Endothelial cell of umbilical vein (primary cell): ENCODE measurements around the gene YAP1.

ENCODE experiments used
- CTCF ChIP-seq, 2 donors: IDR thresholded peaks; 1 replicate in 1 of 2; 2 replicates in 1 of 2; pipeline ENCODE4 v1.5.1; 2011; ENCODE audit warnings: low read length in 2 of 2, mild to moderate bottlenecking in 2 of 2, moderate library complexity in 2 of 2, control low read depth in 1 of 2, inconsistent platforms in 1 of 2, low read depth in 1 of 2; ENCODE audit not compliant: insufficient read depth in 1 of 2; ENCODE audit errors: extremely low read depth in 1 of 2
- JUN ChIP-seq: IDR thresholded peaks from 2 replicates; pipeline ENCODE4 v1.6.1; 2011; ENCODE audit warnings: borderline replicate concordance, low read depth; ENCODE audit not compliant: insufficient read length, insufficient read depth
- MYC ChIP-seq: IDR thresholded peaks from one replicate; pipeline ENCODE4 v1.6.1; 2011; ENCODE audit warnings: mild to moderate bottlenecking, low read depth, low read length
- POLR2A ChIP-seq: IDR thresholded peaks from 2 replicates; pipeline ENCODE4 v1.6.1; 2012; ENCODE audit warnings: low read depth, mild to moderate bottlenecking, control low read depth, low read length

- TF ChIP-seq CTCF (IDR thresholded peaks at IDR 0.05; ENCODE audit: extremely low read depth in 1 of 2, insufficient read depth in 1 of 2, low read depth in 1 of 2, low read length in 2 of 2) (no peak), POLR2A (no peak), MYC (no peak), JUN (no peak)
These were observed 56.2 kb downstream of the YAP1 start for GRCh38 chr11:102166175-102167064.
